Left ventricle myocardium inferior (tissue), 1 donor: ENCODE measurements around the gene CLEC2D. TPM values are rescaled to one million over a fixed set of nuclear protein-coding genes. Genes with fewer than 3 reads are reported as not detected.

Experiments used
- DNase-seq: peaks from one replicate; pipeline ENCODE4 v3.0.0-alpha.2; 2020
- H3K27ac ChIP-seq: fragments of 200-600 bp; replicated peaks from 2 replicates; pipeline ENCODE4 v1.8.0; 2021
- H3K27me3 ChIP-seq: fragments of 200-600 bp; 2 replicates; pipeline ENCODE4 v1.8.0; 2021; ENCODE audit warnings: low read depth
- H3K36me3 ChIP-seq: fragments of 200-600 bp; 2 replicates; pipeline ENCODE4 v1.8.0; 2021
- H3K4me1 ChIP-seq: fragments of 200-600 bp; 2 replicates; pipeline ENCODE4 v1.8.0; 2021
- H3K4me3 ChIP-seq: fragments of 200-600 bp; 2 replicates; pipeline ENCODE4 v1.8.0; 2021; ENCODE audit warnings: mild to moderate bottlenecking, moderate library complexity
- H3K9me3 ChIP-seq: fragments of 200-600 bp; replicated peaks from 2 replicates; pipeline ENCODE4 v1.8.0; 2021
- intact Hi-C: fragments of 100-400 bp; cut with micrococcal nuclease; formaldehyde crosslinking; loops from one replicate; pipeline ENCODE4 v1.11.0; 2022
- long read RNA-seq: library from polyadenylated mRNA; unstranded; transcript quantifications from one replicate; pipeline ENCODE4 v2.0.0, GENCODE V29; 2021
- total RNA-seq: library from RNA; stranded (reverse); fragmentation: NEBNext Ultra II Directional; extraction: Animal tissue kit (Norgen Biotek cat#: 25700); gene quantifications from one replicate; pipeline ENCODE4 v1.2.1, GENCODE V29; 2021
- TF ChIP-seq, protein P1 (sequence below): fragments of 200-600 bp; IDR thresholded peaks from 2 replicates; pipeline ENCODE4 v1.8.0; 2021; ENCODE audit warnings: antibody characterized with exemption, mild to moderate bottlenecking, borderline replicate concordance
- donor health status: DM: no; HTN: yes; CAD: no; lungs with severe emphysema.

The CLEC2D gene
- 3.3 TPM for total RNA-seq
- long read RNA-seq = 0 reads

DNA sequence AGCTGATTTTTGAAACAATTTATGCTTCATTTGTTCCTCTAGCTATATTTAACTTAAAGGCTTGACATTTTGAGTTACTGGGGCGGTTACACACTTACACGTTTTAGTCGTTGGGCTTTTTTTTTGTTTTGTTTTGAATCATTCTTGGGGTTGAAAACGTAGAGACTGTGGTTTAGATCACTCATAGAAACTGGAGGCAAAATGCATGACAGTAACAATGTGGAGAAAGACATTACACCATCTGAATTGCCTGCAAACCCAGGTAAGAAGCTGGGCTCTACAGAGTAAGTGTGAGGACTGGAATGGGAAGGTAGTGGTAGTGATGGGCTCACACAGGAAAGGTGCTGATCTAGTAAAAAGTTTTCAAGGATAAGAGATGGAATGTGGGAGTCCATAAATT, at the start of gene CLEC2D:
Gene CLEC2D (plus strand): TSS at position 180 of the 400 bp plus-strand sequence. CDS start 22 bp downstream, at position 202.
- TF ChIP-seq, protein P1, sequence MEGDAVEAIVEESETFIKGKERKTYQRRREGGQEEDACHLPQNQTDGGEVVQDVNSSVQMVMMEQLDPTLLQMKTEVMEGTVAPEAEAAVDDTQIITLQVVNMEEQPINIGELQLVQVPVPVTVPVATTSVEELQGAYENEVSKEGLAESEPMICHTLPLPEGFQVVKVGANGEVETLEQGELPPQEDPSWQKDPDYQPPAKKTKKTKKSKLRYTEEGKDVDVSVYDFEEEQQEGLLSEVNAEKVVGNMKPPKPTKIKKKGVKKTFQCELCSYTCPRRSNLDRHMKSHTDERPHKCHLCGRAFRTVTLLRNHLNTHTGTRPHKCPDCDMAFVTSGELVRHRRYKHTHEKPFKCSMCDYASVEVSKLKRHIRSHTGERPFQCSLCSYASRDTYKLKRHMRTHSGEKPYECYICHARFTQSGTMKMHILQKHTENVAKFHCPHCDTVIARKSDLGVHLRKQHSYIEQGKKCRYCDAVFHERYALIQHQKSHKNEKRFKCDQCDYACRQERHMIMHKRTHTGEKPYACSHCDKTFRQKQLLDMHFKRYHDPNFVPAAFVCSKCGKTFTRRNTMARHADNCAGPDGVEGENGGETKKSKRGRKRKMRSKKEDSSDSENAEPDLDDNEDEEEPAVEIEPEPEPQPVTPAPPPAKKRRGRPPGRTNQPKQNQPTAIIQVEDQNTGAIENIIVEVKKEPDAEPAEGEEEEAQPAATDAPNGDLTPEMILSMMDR = no peak
- H3K4me1 ChIP-seq = peaks cover 24% of the 10 kb centered on the region
- no peak for DNase-seq

DNA sequence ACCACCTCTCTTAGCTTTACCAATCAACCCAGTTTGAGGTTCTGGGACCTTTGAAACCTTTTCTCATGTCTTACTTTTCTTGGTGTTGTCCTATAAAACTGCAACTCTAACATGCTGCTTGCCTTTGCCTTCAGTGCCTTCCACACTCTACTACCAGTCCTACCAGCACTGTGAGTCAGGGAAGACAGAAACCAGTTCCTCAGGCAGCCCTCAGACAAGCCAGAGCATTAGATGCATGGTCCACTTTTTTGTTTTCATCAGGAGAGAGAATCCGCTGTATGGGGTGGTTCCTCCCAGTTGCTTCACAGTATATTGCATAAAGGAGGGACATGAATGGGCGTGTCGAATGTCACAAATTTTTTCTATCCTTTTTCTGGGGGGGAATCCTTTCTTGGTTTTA, 44.5 kb upstream of the CLEC2D start:
- Histone ChIP-seq H3K27ac (no peak overlapping the region), H3K4me3 (no peak overlapping the region), H3K27me3 (no peaks in the 10 kb centered on the region), H3K4me1 (no peaks in the 10 kb centered on the region), H3K9me3 (peaks cover 32% of the 10 kb centered on the region), H3K36me3 (no peaks in the 10 kb centered on the region)
- intact Hi-C loops = no loop called here
- no peak for DNase-seq
- TF ChIP-seq, protein P1 = no peak

More for the DNA sequence above, at the start of gene CLEC2D:
- H3K4me3 ChIP-seq = no peak within 1 kb of the TSS
- no peaks in the 10 kb centered on the region for H3K27me3 ChIP-seq
- no peaks in the 10 kb centered on the region for H3K9me3 ChIP-seq
- H3K27ac ChIP-seq = no peak within 1 kb of the TSS
- H3K36me3 ChIP-seq = peaks cover 16% of the 10 kb centered on the region
- intact Hi-C loops = no loop called here

DNA sequence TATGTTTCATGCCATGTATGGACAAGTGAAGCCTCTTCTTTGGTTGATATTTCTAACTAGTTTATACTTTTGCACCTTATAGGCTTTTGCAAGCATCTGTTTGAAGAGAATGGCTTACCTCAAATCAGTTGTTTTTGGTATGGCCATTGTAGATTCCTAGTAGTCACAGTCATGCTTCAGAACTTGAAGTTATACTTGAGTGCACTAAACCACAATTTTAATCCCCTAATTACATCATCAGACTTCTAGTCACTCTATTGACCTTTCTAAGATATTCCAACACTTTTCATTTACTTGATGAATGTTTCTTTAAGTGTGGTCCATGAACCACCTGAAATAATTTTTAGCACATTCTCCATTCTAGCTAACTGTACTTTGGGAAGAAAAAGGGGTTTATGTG, 43.2 kb upstream of the CLEC2D start:
- TF ChIP-seq, protein P1 = no peak
- DNase-seq = no peak
- Histone ChIP-seq H3K9me3 (peaks cover 32% of the 10 kb centered on the region), H3K36me3 (no peaks in the 10 kb centered on the region), H3K4me3 (no peak overlapping the region), H3K27me3 (no peaks in the 10 kb centered on the region), H3K4me1 (no peaks in the 10 kb centered on the region), H3K27ac (no peak overlapping the region)
- intact Hi-C loops = no loop called here

DNA sequence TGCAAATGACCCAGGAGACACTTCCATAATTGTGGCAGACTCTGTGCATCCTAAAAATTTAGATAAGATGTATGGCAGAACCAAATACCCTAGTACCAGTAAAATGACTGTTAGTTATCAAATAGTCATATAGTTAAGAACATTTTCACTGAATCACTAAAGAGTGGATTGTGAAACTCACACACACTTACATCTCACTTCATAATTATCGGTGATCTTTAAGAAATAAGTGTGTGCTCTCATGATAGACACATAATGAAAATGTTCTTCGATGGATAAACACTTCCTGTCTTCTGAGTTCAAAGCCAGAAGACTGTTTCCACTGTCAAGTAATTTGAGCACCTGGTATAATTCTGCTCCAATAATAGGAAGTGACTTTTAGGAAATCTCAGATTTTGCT, 42.7 kb upstream of the CLEC2D start:
- intact Hi-C loops = no loop called here
- Histone ChIP-seq H3K4me1 (no peaks in the 10 kb centered on the region), H3K9me3 (peaks cover 32% of the 10 kb centered on the region), H3K27ac (no peak overlapping the region), H3K36me3 (no peaks in the 10 kb centered on the region), H3K4me3 (no peak overlapping the region), H3K27me3 (no peaks in the 10 kb centered on the region)
- TF ChIP-seq, protein P1 = no peak
- DNase-seq = no peak

DNA sequence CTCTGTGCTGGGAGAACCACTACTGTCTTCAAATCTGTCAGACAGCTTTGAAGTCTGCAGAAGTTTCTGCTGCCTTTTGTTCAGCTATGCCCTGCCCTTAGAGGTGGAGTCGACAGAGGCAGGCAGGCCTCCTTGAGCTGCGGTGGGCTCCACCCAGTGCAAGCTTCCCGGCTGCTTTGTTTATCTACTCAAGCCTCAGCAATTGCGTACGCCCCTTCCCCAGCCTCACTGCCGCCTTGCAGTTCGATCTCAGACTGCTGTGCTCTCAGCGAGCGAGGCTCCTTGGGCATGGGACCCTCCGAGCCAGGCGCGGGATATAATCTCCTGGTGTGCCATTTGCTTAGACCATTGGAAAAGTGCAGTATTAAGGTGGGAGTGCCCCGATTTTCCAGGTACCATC, 36.7 kb upstream of the CLEC2D start:
- Histone ChIP-seq H3K9me3 (no peaks in the 10 kb centered on the region), H3K4me1 (no peaks in the 10 kb centered on the region), H3K4me3 (no peak overlapping the region), H3K27me3 (no peaks in the 10 kb centered on the region), H3K36me3 (no peaks in the 10 kb centered on the region), H3K27ac (no peak overlapping the region)
- no peak for DNase-seq
- TF ChIP-seq, protein P1 = no peak
- intact Hi-C loops = loop anchor here (5.0 kb wide), 1 partner anchor 75 kb away; no protein-coding TSS in a partner anchor
